Astrocyte (in vitro differentiated cells and primary cell): Measurements from ENCODE around the gene FBXW7.

Experiments used
- CTCF ChIP-seq: IDR thresholded peaks from 2 replicates; pipeline ENCODE4 v1.5.1; 2011; ENCODE audit warnings: low read depth, mild to moderate bottlenecking, inconsistent platforms, low read length, moderate library complexity; ENCODE audit not compliant: insufficient read depth
- EZH2 ChIP-seq: IDR thresholded peaks from 2 replicates; pipeline ENCODE4 v1.6.1; 2012; ENCODE audit warnings: mild to moderate bottlenecking, low read length, inconsistent platforms; ENCODE audit not compliant: insufficient read depth

- TF ChIP-seq CTCF (no peak), EZH2 (no peak)
These were observed 42.0 kb upstream of the FBXW7 start for GRCh38 chr4:152577708-152578396.
